ENCODE data around the gene ITGB5.

DNA sequence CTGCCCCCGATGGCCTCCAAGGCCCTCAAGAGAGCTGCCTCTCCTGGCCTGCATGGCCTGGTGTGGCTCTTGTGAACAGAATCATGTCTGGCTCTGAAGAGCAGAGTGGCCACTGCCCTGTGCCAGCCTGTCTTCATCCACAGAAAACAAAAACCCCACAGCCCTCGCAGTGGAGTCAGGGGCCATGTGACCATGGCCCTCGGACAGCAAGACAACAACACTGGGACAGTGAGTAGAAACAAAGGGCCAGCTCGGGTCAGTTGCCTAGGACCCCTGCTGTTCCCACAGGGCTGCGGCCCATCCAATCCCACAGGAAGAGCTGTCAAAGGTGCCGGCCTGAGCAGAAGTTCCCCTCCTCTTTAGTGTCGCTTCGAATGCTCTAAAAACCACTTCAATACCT lies 84.5 kb downstream of the ITGB5 start:
- TF ChIP-seq YY1 (IDR thresholded peaks at IDR 0.05) = no peak
- TF ChIP-seq, protein P1, sequence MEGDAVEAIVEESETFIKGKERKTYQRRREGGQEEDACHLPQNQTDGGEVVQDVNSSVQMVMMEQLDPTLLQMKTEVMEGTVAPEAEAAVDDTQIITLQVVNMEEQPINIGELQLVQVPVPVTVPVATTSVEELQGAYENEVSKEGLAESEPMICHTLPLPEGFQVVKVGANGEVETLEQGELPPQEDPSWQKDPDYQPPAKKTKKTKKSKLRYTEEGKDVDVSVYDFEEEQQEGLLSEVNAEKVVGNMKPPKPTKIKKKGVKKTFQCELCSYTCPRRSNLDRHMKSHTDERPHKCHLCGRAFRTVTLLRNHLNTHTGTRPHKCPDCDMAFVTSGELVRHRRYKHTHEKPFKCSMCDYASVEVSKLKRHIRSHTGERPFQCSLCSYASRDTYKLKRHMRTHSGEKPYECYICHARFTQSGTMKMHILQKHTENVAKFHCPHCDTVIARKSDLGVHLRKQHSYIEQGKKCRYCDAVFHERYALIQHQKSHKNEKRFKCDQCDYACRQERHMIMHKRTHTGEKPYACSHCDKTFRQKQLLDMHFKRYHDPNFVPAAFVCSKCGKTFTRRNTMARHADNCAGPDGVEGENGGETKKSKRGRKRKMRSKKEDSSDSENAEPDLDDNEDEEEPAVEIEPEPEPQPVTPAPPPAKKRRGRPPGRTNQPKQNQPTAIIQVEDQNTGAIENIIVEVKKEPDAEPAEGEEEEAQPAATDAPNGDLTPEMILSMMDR (IDR thresholded peaks at IDR 0.05; ENCODE audit: low read depth, low read length, missing input control) = no peak
- TF ChIP-seq, protein P2, sequence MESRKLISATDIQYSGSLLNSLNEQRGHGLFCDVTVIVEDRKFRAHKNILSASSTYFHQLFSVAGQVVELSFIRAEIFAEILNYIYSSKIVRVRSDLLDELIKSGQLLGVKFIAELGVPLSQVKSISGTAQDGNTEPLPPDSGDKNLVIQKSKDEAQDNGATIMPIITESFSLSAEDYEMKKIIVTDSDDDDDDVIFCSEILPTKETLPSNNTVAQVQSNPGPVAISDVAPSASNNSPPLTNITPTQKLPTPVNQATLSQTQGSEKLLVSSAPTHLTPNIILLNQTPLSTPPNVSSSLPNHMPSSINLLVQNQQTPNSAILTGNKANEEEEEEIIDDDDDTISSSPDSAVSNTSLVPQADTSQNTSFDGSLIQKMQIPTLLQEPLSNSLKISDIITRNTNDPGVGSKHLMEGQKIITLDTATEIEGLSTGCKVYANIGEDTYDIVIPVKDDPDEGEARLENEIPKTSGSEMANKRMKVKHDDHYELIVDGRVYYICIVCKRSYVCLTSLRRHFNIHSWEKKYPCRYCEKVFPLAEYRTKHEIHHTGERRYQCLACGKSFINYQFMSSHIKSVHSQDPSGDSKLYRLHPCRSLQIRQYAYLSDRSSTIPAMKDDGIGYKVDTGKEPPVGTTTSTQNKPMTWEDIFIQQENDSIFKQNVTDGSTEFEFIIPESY (IDR thresholded peaks at IDR 0.05) = no peak
- TF ChIP-seq GABPA (IDR thresholded peaks at IDR 0.05 in 1 of 2, conservative IDR thresholded peaks at IDR 0.05 in 1 of 2) = no peak
- TF ChIP-seq TAF1 (conservative IDR thresholded peaks at IDR 0.05) = no peak
- no peak for TF ChIP-seq RAD21 (IDR thresholded peaks at IDR 0.05)

All from liver (tissue), 3 donors.